HG02840 (cell line): ENCODE measurements around the gene SLC39A9.
"Not testable (repeated sequence)": the region's sequence is repeated elsewhere in the genome, so short reads cannot be mapped to it uniquely, and the experiment has no call there.

ENCODE experiments used
- ATAC-seq: cut with Tn5 transposase; IDR thresholded peaks from one replicate; pipeline ENCODE4 v1.9.1; 2021; ENCODE audit warnings: mild to moderate bottlenecking, moderate library complexity, moderate number of reproducible peaks; ENCODE audit not compliant: unreplicated experiment, low FRiP score

Gene SLC39A9

GRCh38 chr14:69366761-69367160 is 31.7 kb upstream of the SLC39A9 start:
- ATAC-seq = no peak

GRCh38 chr14:69368381-69368780 is 30.1 kb upstream of the SLC39A9 start:
- no peak for ATAC-seq

GRCh38 chr14:69370061-69370460 is 28.4 kb upstream of the SLC39A9 start:
- no peak for ATAC-seq

GRCh38 chr14:69372146-69372545 is 26.3 kb upstream of the SLC39A9 start:
- no peak for ATAC-seq

GRCh38 chr14:69373104-69373503 is 25.4 kb upstream of the SLC39A9 start:
- ATAC-seq = no peak

GRCh38 chr14:69374235-69374634 is 24.3 kb upstream of the SLC39A9 start:
- no peak for ATAC-seq

- no peak for ATAC-seq
Measured at GRCh38 chr14:69375182-69375581, 23.3 kb upstream of the SLC39A9 start.

- no peak for ATAC-seq
Measured at GRCh38 chr14:69375722-69376121, 22.8 kb upstream of the SLC39A9 start.

- ATAC-seq = no peak
Measured at GRCh38 chr14:69376439-69376838, 22.1 kb upstream of the SLC39A9 start.

- ATAC-seq = no peak
Measured at GRCh38 chr14:69378274-69378673, 20.2 kb upstream of the SLC39A9 start.

- ATAC-seq = no peak
Measured at GRCh38 chr14:69387311-69387710, 11.2 kb upstream of the SLC39A9 start.

- not testable (repeated sequence) for ATAC-seq
Measured at GRCh38 chr14:69391400-69391799, 7.1 kb upstream of the SLC39A9 start.

- no peak for ATAC-seq
Measured at GRCh38 chr14:69392481-69392880, 6.0 kb upstream of the SLC39A9 start.

- no peak for ATAC-seq
Measured at GRCh38 chr14:69395929-69396328, 2.6 kb upstream of the SLC39A9 start.

GRCh38 chr14:69398818-69399210 is 322 bp downstream of the SLC39A9 start:
- no peak for ATAC-seq

GRCh38 chr14:69399750-69400149 is 1.3 kb downstream of the SLC39A9 start:
- no peak for ATAC-seq

- no peak for ATAC-seq
Measured at GRCh38 chr14:69400154-69400553, 1.7 kb downstream of the SLC39A9 start.

GRCh38 chr14:69401841-69402240 is 3.3 kb downstream of the SLC39A9 start:
- ATAC-seq = no peak

- no peak for ATAC-seq
Measured at GRCh38 chr14:69404478-69404877, 6.0 kb downstream of the SLC39A9 start.

GRCh38 chr14:69404883-69405282 is 6.4 kb downstream of the SLC39A9 start:
- no peak for ATAC-seq

GRCh38 chr14:69405762-69406161 is 7.3 kb downstream of the SLC39A9 start:
- no peak for ATAC-seq

GRCh38 chr14:69408331-69408960 is 10.0 kb downstream of the SLC39A9 start:
- no peak for ATAC-seq

GRCh38 chr14:69413483-69413882 is 15.0 kb downstream of the SLC39A9 start:
- no peak for ATAC-seq
